Activated CD8-positive, alpha-beta T cell treated with anti-CD3 and anti-CD28 coated beads, Interleukin-2, amount 10 ng/mL, durations not matched to agents 7 days and 5 days (primary cell): ENCODE results near the gene STK11. TPM values are rescaled to one million over a fixed set of nuclear protein-coding genes. Genes with fewer than 3 reads are reported as not detected.

Experiments
- ATAC-seq: fragments of 150-1000 bp; cut with Tn5 transposase; one replicate; pipeline ENCODE4 v1.10.0; 2021; ENCODE audit warnings: moderate library complexity
- CTCF ChIA-PET: fragments of 350-600 bp; sonication (Branson Sonifier 250); formaldehyde crosslinking; loops from one replicate; lab custom pipeline; 2021; ENCODE audit warnings: antibody characterized with exemption; lab: Charles Lee
- POLR2A ChIA-PET: fragments of 350-600 bp; sonication (Branson Sonifier 250); formaldehyde crosslinking; loops from one replicate; lab custom pipeline; 2021; ENCODE audit warnings: antibody characterized with exemption; lab: Charles Lee
- DNase-seq: peaks from one replicate; pipeline ENCODE4 v3.0.0-alpha.2; 2020
- H3K27ac Mint-ChIP-seq: one replicate; pipeline ENCODE4 v1.8.0; 2021; ENCODE audit warnings: mild to moderate bottlenecking, mixed read lengths
- H3K27me3 Mint-ChIP-seq: one replicate; pipeline ENCODE4 v1.8.0; 2021; ENCODE audit warnings: low read depth, mixed read lengths
- H3K36me3 Mint-ChIP-seq: one replicate; pipeline ENCODE4 v1.8.0; 2021; ENCODE audit warnings: low read depth, mixed read lengths
- H3K4me1 Mint-ChIP-seq: one replicate; pipeline ENCODE4 v1.8.0; 2021; ENCODE audit warnings: low read depth, mixed read lengths
- H3K4me3 Mint-ChIP-seq: one replicate; pipeline ENCODE4 v1.8.0; 2021; ENCODE audit warnings: mild to moderate bottlenecking, mixed read lengths
- H3K9me3 Mint-ChIP-seq: one replicate; pipeline ENCODE4 v1.8.0; 2022; ENCODE audit warnings: mixed read lengths; ENCODE audit not compliant: insufficient read depth
- total RNA-seq, 2 experiments: library from RNA; stranded (reverse); gene quantifications; one replicate each; pipeline ENCODE4 v1.2.3, GENCODE V29; 2021

STK11 gene
- total RNA-seq, 2 experiments from 2014 or later = 68.8 to 70.8 TPM

- ATAC-seq (no peak), DNase-seq (no peak)
- Mint-ChIP-seq H3K9me3 (no peaks in the 10 kb centered on the region), H3K27ac (peak overlapping the region; percentile 92), H3K4me3 (peak overlapping the region; percentile 97), H3K27me3 (no peaks in the 10 kb centered on the region), H3K36me3 (peaks cover 62% of the 10 kb centered on the region), H3K4me1 (peaks cover 61% of the 10 kb centered on the region)
- POLR2A ChIA-PET = interaction anchor here (0.6 to 6.9 kb wide), 2 partner anchors 11 to 88 kb away, joined by 3 to 73 read pairs; partner anchors contain the start of gene CIRBP
- CTCF ChIA-PET = no interaction called here
Measured at GRCh38 chr19:1257475-1258162, 52.0 kb downstream of the STK11 start.

GRCh38 chr19:1258163-1258492 is 52.5 kb downstream of the STK11 start:
- Mint-ChIP-seq H3K4me1 (peaks cover 66% of the 10 kb centered on the region), H3K27me3 (no peaks in the 10 kb centered on the region), H3K36me3 (peaks cover 61% of the 10 kb centered on the region), H3K4me3 (peak overlapping the region; percentile 97), H3K9me3 (no peaks in the 10 kb centered on the region), H3K27ac (peak overlapping the region; percentile 92)
- ChIA-PET POLR2A (interaction anchor here (0.6 to 6.9 kb wide), 5 partner anchors 11 to 1773 kb away, joined by 3 to 73 read pairs (median 5); partner anchors contain the start of genes CIRBP and FAM174C), CTCF (no interaction called here)
- ATAC-seq = no peak
- no peak for DNase-seq

- Mint-ChIP-seq H3K4me1 (peaks cover 65% of the 10 kb centered on the region), H3K4me3 (peak overlapping the region; percentile 97), H3K27ac (peak overlapping the region; percentile 92), H3K9me3 (no peaks in the 10 kb centered on the region), H3K36me3 (peaks cover 58% of the 10 kb centered on the region), H3K27me3 (no peaks in the 10 kb centered on the region)
- no peak for DNase-seq
- CTCF ChIA-PET = interaction anchor here (0.9 to 2.0 kb wide), 2 partner anchors 14 to 21 kb away, joined by 3 to 14 read pairs; no protein-coding TSS in a partner anchor
- POLR2A ChIA-PET = interaction anchor here (0.6 to 6.9 kb wide), 6 partner anchors 10 to 1772 kb away, joined by 3 to 73 read pairs (median 4); partner anchors contain the start of genes CIRBP and FAM174C
- ATAC-seq = no peak
Measured at GRCh38 chr19:1258707-1259205, 53.2 kb downstream of the STK11 start.

- CTCF ChIA-PET = interaction anchor here (0.8 to 2.0 kb wide), 3 partner anchors 9 to 20 kb away, joined by 3 to 14 read pairs (median 3); no protein-coding TSS in a partner anchor
- Mint-ChIP-seq H3K27ac (peak overlapping the region; percentile 92), H3K4me3 (peak overlapping the region; percentile 97), H3K4me1 (peaks cover 68% of the 10 kb centered on the region), H3K9me3 (no peaks in the 10 kb centered on the region), H3K36me3 (peaks cover 57% of the 10 kb centered on the region), H3K27me3 (no peaks in the 10 kb centered on the region)
- ATAC-seq (peak; percentile 40), DNase-seq (peak; percentile 84)
- POLR2A ChIA-PET = interaction anchor here (0.8 to 6.9 kb wide), 7 partner anchors 9 to 187 kb away, joined by 3 to 73 read pairs (median 3); partner anchors contain the start of genes CIRBP and FAM174C
Measured at GRCh38 chr19:1259206-1259875, 53.8 kb downstream of the STK11 start.

GRCh38 chr19:1259876-1260748 is 54.5 kb downstream of the STK11 start:
- DNase-seq (peak; percentile 69), ATAC-seq (peak; percentile 13)
- peak overlapping the region; percentile 92 for H3K27ac Mint-ChIP-seq
- no peaks in the 10 kb centered on the region for H3K27me3 Mint-ChIP-seq
- no peaks in the 10 kb centered on the region for H3K9me3 Mint-ChIP-seq
- POLR2A ChIA-PET = interaction anchor here (0.8 to 6.9 kb wide), 8 partner anchors 7 to 148 kb away, joined by 3 to 73 read pairs (median 5); partner anchors contain the start of genes CIRBP and FAM174C
- CTCF ChIA-PET = interaction anchor here (0.8 to 2.0 kb wide), 2 partner anchors 8 to 16 kb away, joined by 3 to 14 read pairs; no protein-coding TSS in a partner anchor
- peak overlapping the region; percentile 97 for H3K4me3 Mint-ChIP-seq
- peaks cover 68% of the 10 kb centered on the region for H3K4me1 Mint-ChIP-seq
- peaks cover 54% of the 10 kb centered on the region for H3K36me3 Mint-ChIP-seq

GRCh38 chr19:1260749-1261537 is 55.4 kb downstream of the STK11 start:
- Mint-ChIP-seq H3K4me1 (peaks cover 72% of the 10 kb centered on the region), H3K9me3 (no peaks in the 10 kb centered on the region), H3K27ac (peak overlapping the region; percentile 97), H3K4me3 (peak overlapping the region; percentile 97), H3K27me3 (no peaks in the 10 kb centered on the region), H3K36me3 (peaks cover 48% of the 10 kb centered on the region)
- ChIA-PET CTCF (interaction anchor here (1.1 to 4.5 kb wide), 4 partner anchors 8 to 20 kb away, joined by 3 to 53 read pairs (median 3); partner anchors contain the start of gene ATP5F1D), POLR2A (interaction anchor here (1.0 to 6.9 kb wide), 8 partner anchors 8 to 148 kb away, joined by 3 to 73 read pairs (median 6); partner anchors contain the start of genes CIRBP and FAM174C)
- ATAC-seq (peak; percentile 78), DNase-seq (peak; percentile 98)

GRCh38 chr19:1261538-1261797 is 55.9 kb downstream of the STK11 start:
- peaks cover 43% of the 10 kb centered on the region for H3K36me3 Mint-ChIP-seq
- DNase-seq (peak; percentile 58), ATAC-seq (peak; percentile 2)
- peak overlapping the region; percentile 97 for H3K4me3 Mint-ChIP-seq
- CTCF ChIA-PET = interaction anchor here (0.8 to 4.5 kb wide), 5 partner anchors 8 to 58 kb away, joined by 3 to 53 read pairs (median 3); partner anchors contain the start of gene ATP5F1D
- H3K27me3 Mint-ChIP-seq = no peaks in the 10 kb centered on the region
- H3K9me3 Mint-ChIP-seq = no peaks in the 10 kb centered on the region
- peaks cover 72% of the 10 kb centered on the region for H3K4me1 Mint-ChIP-seq
- POLR2A ChIA-PET = interaction anchor here (1.1 to 2.4 kb wide), 5 partner anchors 9 to 17 kb away, joined by 3 to 9 read pairs (median 6); partner anchors contain the start of gene FAM174C
- H3K27ac Mint-ChIP-seq = peak overlapping the region; percentile 97

GRCh38 chr19:1261798-1262622 is 56.4 kb downstream of the STK11 start:
- Mint-ChIP-seq H3K36me3 (peaks cover 40% of the 10 kb centered on the region), H3K4me1 (peaks cover 69% of the 10 kb centered on the region), H3K27me3 (no peaks in the 10 kb centered on the region), H3K9me3 (no peaks in the 10 kb centered on the region), H3K4me3 (peak overlapping the region; percentile 97), H3K27ac (peak overlapping the region; percentile 97)
- ATAC-seq (no peak), DNase-seq (peak; percentile 55)
- ChIA-PET CTCF (interaction anchor here (0.8 to 4.5 kb wide), 5 partner anchors 9 to 59 kb away, joined by 3 to 53 read pairs (median 3); partner anchors contain the start of gene ATP5F1D), POLR2A (interaction anchor here (1.1 to 2.4 kb wide), 5 partner anchors 9 to 18 kb away, joined by 3 to 9 read pairs (median 6); partner anchors contain the start of gene FAM174C)

GRCh38 chr19:1262623-1263123 is 57.1 kb downstream of the STK11 start:
- DNase-seq = no peak
- Mint-ChIP-seq H3K4me1 (peaks cover 71% of the 10 kb centered on the region), H3K27ac (peak overlapping the region; percentile 72), H3K36me3 (peaks cover 35% of the 10 kb centered on the region), H3K9me3 (no peaks in the 10 kb centered on the region), H3K27me3 (peaks cover 2% of the 10 kb centered on the region), H3K4me3 (peak overlapping the region; percentile 64)
- POLR2A ChIA-PET = interaction anchor here (1.4 to 2.4 kb wide), 4 partner anchors 10 to 18 kb away, joined by 3 to 9 read pairs (median 6); no protein-coding TSS in a partner anchor
- ATAC-seq = no peak
- CTCF ChIA-PET = interaction anchor here (1.7 to 4.5 kb wide), 2 partner anchors 12 to 19 kb away, joined by 3 to 53 read pairs; no protein-coding TSS in a partner anchor
